ENCODE results near the gene ASXL1. TPM values are rescaled to one million over a fixed set of nuclear protein-coding genes. Genes with fewer than 3 reads are reported as not detected.

The ASXL1 gene
- total and polyA plus RNA-seq, 2 donors from 2014 or later, result 16.2 to 71.1 TPM

DNA sequence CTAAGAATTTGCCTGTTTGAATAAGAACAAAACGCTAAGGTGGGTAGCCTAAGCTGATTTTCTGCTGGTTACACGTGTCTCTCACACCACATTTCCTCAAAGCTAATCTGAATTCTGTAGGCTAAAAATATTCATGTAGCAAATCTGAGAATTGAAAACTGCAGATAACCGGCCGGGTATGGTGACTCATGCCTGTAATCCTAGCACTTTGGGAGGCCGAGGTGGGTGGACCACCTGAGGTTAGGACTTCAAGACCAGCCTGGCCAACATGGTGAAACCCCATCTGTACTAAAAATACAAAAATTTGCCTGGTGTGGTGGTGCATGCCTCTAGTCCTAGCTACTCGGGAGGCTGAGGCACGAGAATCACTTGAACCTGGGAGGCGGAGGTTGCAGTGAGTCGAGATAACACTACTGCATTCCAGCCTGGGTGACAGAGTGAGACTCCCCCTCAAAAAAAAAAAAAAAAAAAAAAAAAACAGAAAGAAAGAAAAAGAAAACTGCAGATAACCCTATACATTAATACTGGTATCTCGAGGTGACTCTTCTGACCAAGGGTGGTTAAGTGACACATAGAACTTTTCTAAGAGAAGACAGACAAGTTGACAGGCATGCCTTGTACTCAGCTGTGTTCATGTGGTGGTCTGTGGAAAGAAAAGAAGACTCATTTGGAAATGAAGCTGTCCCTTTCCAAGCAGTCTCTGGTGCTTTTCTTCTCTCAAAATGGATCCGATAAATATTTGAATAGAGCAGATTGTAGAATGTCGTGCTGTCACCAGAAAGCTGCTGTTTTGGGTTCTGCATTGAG, 24.7 kb upstream of the ASXL1 start:
- Histone ChIP-seq H3K27ac (ENCODE audit: low read depth in 2 of 2, low read length in 2 of 2) (peak overlapping the region; percentile 9 to 51), H3K9me3 (ENCODE audit: control insufficient read depth in 2 of 3, insufficient read depth in 1 of 3, low read length in 3 of 3) (no peaks in the 10 kb centered on the region), H3K36me3 (ENCODE audit: control insufficient read depth in 2 of 3, insufficient read depth in 3 of 3, low read length in 3 of 3) (peaks cover 0 to 13% (median 4%) of the 10 kb centered on the region in 3 donors), H3K9ac (ENCODE audit: low read length in 3 of 3) (no peak overlapping the region), H3K4me3 (ENCODE audit: low read length in 3 of 3) (no peak overlapping the region), H3K4me1 (ENCODE audit: control insufficient read depth in 2 of 3, insufficient read depth in 2 of 3, low read depth in 1 of 3, low read length in 3 of 3) (peaks cover 0 to 24% (median 21%) of the 10 kb centered on the region in 3 donors), H3K27me3 (ENCODE audit: control insufficient read depth, insufficient read depth, low read length) (no peaks in the 10 kb centered on the region)
- FAIRE-seq (no peak), DNase-seq (no peak)
- intact Hi-C loops (cut with DNase I), result no loop called here
- TF ChIP-seq, protein P1, sequence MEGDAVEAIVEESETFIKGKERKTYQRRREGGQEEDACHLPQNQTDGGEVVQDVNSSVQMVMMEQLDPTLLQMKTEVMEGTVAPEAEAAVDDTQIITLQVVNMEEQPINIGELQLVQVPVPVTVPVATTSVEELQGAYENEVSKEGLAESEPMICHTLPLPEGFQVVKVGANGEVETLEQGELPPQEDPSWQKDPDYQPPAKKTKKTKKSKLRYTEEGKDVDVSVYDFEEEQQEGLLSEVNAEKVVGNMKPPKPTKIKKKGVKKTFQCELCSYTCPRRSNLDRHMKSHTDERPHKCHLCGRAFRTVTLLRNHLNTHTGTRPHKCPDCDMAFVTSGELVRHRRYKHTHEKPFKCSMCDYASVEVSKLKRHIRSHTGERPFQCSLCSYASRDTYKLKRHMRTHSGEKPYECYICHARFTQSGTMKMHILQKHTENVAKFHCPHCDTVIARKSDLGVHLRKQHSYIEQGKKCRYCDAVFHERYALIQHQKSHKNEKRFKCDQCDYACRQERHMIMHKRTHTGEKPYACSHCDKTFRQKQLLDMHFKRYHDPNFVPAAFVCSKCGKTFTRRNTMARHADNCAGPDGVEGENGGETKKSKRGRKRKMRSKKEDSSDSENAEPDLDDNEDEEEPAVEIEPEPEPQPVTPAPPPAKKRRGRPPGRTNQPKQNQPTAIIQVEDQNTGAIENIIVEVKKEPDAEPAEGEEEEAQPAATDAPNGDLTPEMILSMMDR (IDR thresholded peaks at IDR 0.05; ENCODE audit: borderline replicate concordance, extremely low read depth, insufficient read depth), result no peak

GRCh38 chr20:32333988-32334885, 23.9 kb upstream of the ASXL1 start:
- Histone ChIP-seq H3K4me1 (ENCODE audit: control insufficient read depth in 2 of 3, insufficient read depth in 2 of 3, low read depth in 1 of 3, low read length in 3 of 3) (peaks cover 0 to 24% (median 21%) of the 10 kb centered on the region in 3 donors), H3K27ac (ENCODE audit: low read depth in 2 of 2, low read length in 2 of 2) (peak overlapping the region; percentile 12 to 82), H3K4me3 (ENCODE audit: low read length in 3 of 3) (no peak overlapping the region), H3K36me3 (ENCODE audit: control insufficient read depth in 2 of 3, insufficient read depth in 3 of 3, low read length in 3 of 3) (peaks cover 0 to 13% (median 4%) of the 10 kb centered on the region in 3 donors), H3K27me3 (ENCODE audit: control insufficient read depth, insufficient read depth, low read length) (no peaks in the 10 kb centered on the region), H3K9me3 (ENCODE audit: control insufficient read depth in 2 of 3, insufficient read depth in 1 of 3, low read length in 3 of 3) (no peaks in the 10 kb centered on the region), H3K9ac (ENCODE audit: low read length in 3 of 3) (peak overlapping the region in 1 of 3 donors; percentile 32)
- DNase-seq (peak in 3 of 5 donors; percentile 20 to 86 (median 51)), FAIRE-seq (no peak)
- intact Hi-C loops (cut with DNase I), result no loop called here
- TF ChIP-seq, protein P1 (IDR thresholded peaks at IDR 0.05; ENCODE audit: borderline replicate concordance, extremely low read depth, insufficient read depth), result no peak

DNA sequence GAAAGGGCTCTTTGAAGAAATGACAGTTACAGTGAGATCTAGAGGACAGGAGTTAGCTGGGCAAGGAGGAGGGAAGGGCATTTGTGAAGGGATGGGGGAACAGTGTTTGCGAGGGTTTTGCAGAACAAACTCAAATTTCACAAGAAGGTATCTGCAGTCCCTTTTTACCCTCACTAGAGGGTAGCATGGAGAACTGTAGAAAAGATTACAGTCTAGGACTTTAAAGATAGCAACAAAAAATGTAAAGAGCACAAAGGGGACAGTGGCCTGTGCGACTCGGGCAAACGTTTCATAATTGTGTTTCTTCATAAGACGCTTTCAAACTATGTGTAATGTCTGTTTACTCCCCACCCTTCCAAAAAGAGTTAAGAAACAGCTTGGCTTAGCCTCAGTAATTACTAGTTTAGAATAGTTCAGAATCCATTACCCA, 21.2 kb upstream of the ASXL1 start:
- Histone ChIP-seq H3K4me3 (ENCODE audit: low read length in 3 of 3) (no peak overlapping the region), H3K9ac (ENCODE audit: low read length in 3 of 3) (no peak overlapping the region), H3K4me1 (ENCODE audit: control insufficient read depth in 2 of 3, insufficient read depth in 2 of 3, low read depth in 1 of 3, low read length in 3 of 3) (peaks cover 0 to 19% (median 16%) of the 10 kb centered on the region in 3 donors), H3K27me3 (ENCODE audit: control insufficient read depth, insufficient read depth, low read length) (no peaks in the 10 kb centered on the region), H3K36me3 (ENCODE audit: control insufficient read depth in 2 of 3, insufficient read depth in 3 of 3, low read length in 3 of 3) (peaks cover 0 to 3% (median 0%) of the 10 kb centered on the region in 3 donors), H3K27ac (ENCODE audit: low read depth in 2 of 2, low read length in 2 of 2) (no peak overlapping the region), H3K9me3 (ENCODE audit: control insufficient read depth in 2 of 3, insufficient read depth in 1 of 3, low read length in 3 of 3) (no peaks in the 10 kb centered on the region)
- intact Hi-C loops (cut with DNase I), result no loop called here
- DNase-seq (peak in 2 of 5 donors; percentile 21 to 50), FAIRE-seq (no peak)
- TF ChIP-seq, protein P1 (IDR thresholded peaks at IDR 0.05; ENCODE audit: borderline replicate concordance, extremely low read depth, insufficient read depth), result peak; percentile 46
